HG02870 (cell line): ENCODE data around the gene MRPL50.

Source experiments
- ATAC-seq: cut with Tn5 transposase; IDR thresholded peaks from one replicate; pipeline ENCODE4 v1.9.1; 2021; ENCODE audit warnings: mild to moderate bottlenecking, moderate library complexity; ENCODE audit not compliant: unreplicated experiment

MRPL50 gene

GRCh38 chr9:101398068-101398929, at the start of gene MRPL50, which contains the start of gene ZNF189:
MRPL50 (minus strand) TSS chr9:101398618; CDS start chr9:101398592, 26 bp downstream.
ZNF189 (plus strand) TSS chr9:101398851; CDS start chr9:101399157, 306 bp downstream.
- peak; percentile 99 for ATAC-seq

- ATAC-seq = no peak
These were observed 48.3 kb upstream of the MRPL50 start for GRCh38 chr9:101446732-101447131.

- ATAC-seq = no peak
These were observed 47.1 kb upstream of the MRPL50 start for GRCh38 chr9:101445353-101446029.

GRCh38 chr9:101443364-101443771, 45.0 kb upstream of the MRPL50 start:
- no peak for ATAC-seq

- no peak for ATAC-seq
These were observed 44.3 kb upstream of the MRPL50 start for GRCh38 chr9:101442736-101443135.

GRCh38 chr9:101442318-101442717, 43.9 kb upstream of the MRPL50 start:
- no peak for ATAC-seq

- ATAC-seq = no peak
These were observed 42.4 kb upstream of the MRPL50 start for GRCh38 chr9:101440714-101441230.

- ATAC-seq = no peak
These were observed 40.1 kb upstream of the MRPL50 start for GRCh38 chr9:101438523-101438922.

- ATAC-seq = no peak
These were observed 39.4 kb upstream of the MRPL50 start for GRCh38 chr9:101437806-101438232.

- no peak for ATAC-seq
These were observed 37.2 kb upstream of the MRPL50 start, which contains the start of gene ALDOB for GRCh38 chr9:101435601-101436079. ALDOB (minus strand) TSS chr9:101435774; CDS start chr9:101430887, 4,887 bp downstream.

GRCh38 chr9:101434998-101435397, 36.6 kb upstream of the MRPL50 start:
- no peak for ATAC-seq

- ATAC-seq = no peak
These were observed 34.8 kb upstream of the MRPL50 start for GRCh38 chr9:101433229-101433628.

- no peak for ATAC-seq
These were observed 34.3 kb upstream of the MRPL50 start for GRCh38 chr9:101432740-101433139.

GRCh38 chr9:101432171-101432570, 33.8 kb upstream of the MRPL50 start:
- ATAC-seq = no peak

- ATAC-seq = no peak
These were observed 31.3 kb upstream of the MRPL50 start for GRCh38 chr9:101429736-101430135.

GRCh38 chr9:101428909-101429308, 30.5 kb upstream of the MRPL50 start:
- ATAC-seq = no peak

GRCh38 chr9:101427957-101428655, 29.7 kb upstream of the MRPL50 start:
- peak; percentile 75 for ATAC-seq

- no peak for ATAC-seq
These were observed 28.9 kb upstream of the MRPL50 start for GRCh38 chr9:101427358-101427757.

GRCh38 chr9:101421653-101422065, 23.2 kb upstream of the MRPL50 start:
- ATAC-seq = no peak

- ATAC-seq = no peak
These were observed 21.4 kb upstream of the MRPL50 start for GRCh38 chr9:101419863-101420262.
